GM13976 (cell line): ENCODE data around the gene IL17A.

Experiments
- DNase-seq: peaks from one replicate; pipeline ENCODE4 v3.0.0; 2012; ENCODE audit warnings: low spot score
- in situ Hi-C: fragments of 300-500 bp; cut with MboI; formaldehyde crosslinking; loops from one replicate; pipeline ENCODE4 v1.12.0; 2022; ENCODE audit warnings: low sequenced_read_pairs, mixed read lengths, inconsistent platforms; ENCODE audit not compliant: unreplicated experiment
- TF ChIP-seq, protein P1 (sequence below): IDR thresholded peaks from 2 replicates; pipeline ENCODE4 v1.5.1; 2012; ENCODE audit warnings: borderline replicate concordance, mild to moderate bottlenecking; ENCODE audit not compliant: insufficient read depth; ENCODE audit errors: extremely low read depth, missing control alignments, control extremely low read depth

Gene IL17A

GRCh38 chr6:52227495-52227894 is 41.3 kb downstream of the IL17A start:
- in situ Hi-C loops = no loop called here
- peak; percentile 81 for DNase-seq
- TF ChIP-seq, protein P1, sequence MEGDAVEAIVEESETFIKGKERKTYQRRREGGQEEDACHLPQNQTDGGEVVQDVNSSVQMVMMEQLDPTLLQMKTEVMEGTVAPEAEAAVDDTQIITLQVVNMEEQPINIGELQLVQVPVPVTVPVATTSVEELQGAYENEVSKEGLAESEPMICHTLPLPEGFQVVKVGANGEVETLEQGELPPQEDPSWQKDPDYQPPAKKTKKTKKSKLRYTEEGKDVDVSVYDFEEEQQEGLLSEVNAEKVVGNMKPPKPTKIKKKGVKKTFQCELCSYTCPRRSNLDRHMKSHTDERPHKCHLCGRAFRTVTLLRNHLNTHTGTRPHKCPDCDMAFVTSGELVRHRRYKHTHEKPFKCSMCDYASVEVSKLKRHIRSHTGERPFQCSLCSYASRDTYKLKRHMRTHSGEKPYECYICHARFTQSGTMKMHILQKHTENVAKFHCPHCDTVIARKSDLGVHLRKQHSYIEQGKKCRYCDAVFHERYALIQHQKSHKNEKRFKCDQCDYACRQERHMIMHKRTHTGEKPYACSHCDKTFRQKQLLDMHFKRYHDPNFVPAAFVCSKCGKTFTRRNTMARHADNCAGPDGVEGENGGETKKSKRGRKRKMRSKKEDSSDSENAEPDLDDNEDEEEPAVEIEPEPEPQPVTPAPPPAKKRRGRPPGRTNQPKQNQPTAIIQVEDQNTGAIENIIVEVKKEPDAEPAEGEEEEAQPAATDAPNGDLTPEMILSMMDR = no peak

GRCh38 chr6:52230685-52231084 is 44.5 kb downstream of the IL17A start:
- TF ChIP-seq, protein P1 = no peak
- in situ Hi-C loops = loop anchor here (10.0 kb wide), 1 partner anchor 66 kb away; no protein-coding TSS in a partner anchor
- no peak for DNase-seq

- in situ Hi-C loops = loop anchor here (10.0 kb wide), 1 partner anchor 67 kb away; no protein-coding TSS in a partner anchor
- DNase-seq = no peak
- TF ChIP-seq, protein P1 = no peak
Measured at GRCh38 chr6:52231406-52232127, 45.4 kb downstream of the IL17A start.

DNA sequence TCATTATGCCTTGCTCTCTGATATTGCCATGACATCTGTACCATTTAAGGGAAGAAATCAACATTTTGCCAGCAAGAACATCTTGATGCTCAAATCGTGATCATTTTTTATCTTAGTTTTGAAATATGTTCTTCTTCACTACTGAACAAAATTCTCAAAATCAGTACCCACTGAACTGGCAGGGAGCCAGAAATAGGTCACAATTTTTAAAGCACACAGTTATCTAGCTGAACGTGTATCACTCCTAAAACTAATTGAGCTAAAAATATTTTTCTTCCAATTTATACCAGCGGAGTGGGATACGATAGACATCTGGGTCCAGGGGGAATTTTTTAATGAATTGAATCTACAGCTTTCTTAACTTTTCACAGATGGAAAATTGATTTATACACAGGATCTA is 46.8 kb downstream of the IL17A start:
- TF ChIP-seq, protein P1 = no peak
- DNase-seq = no peak
- in situ Hi-C loops = loop anchor here (10.0 kb wide), 1 partner anchor 68 kb away; no protein-coding TSS in a partner anchor

- in situ Hi-C loops = loop anchor here (10.0 kb wide), 1 partner anchor 69 kb away; no protein-coding TSS in a partner anchor
- TF ChIP-seq, protein P1 = peak; percentile 55
- peak; percentile 49 for DNase-seq
Measured at GRCh38 chr6:52233975-52234823, 48.0 kb downstream of the IL17A start.
